HG02973 (cell line): Measurements from ENCODE around the gene BARX1.
"Not testable (repeated sequence)": the region's sequence is repeated elsewhere in the genome, so short reads cannot be mapped to it uniquely, and the experiment has no call there.

ENCODE experiments used
- ATAC-seq: cut with Tn5 transposase; IDR thresholded peaks from one replicate; pipeline ENCODE4 v1.9.1; 2021; ENCODE audit warnings: moderate library complexity; ENCODE audit not compliant: unreplicated experiment

BARX1 gene

GRCh38 chr9:93955111-93955980 is at the start of gene BARX1:
Gene BARX1, minus strand, starts transcription at chr9:93955355. Its CDS starts 209 bp downstream, at chr9:93955146.
- ATAC-seq, result no peak

GRCh38 chr9:94002316-94003140 is 47.4 kb upstream of the BARX1 start:
- no peak for ATAC-seq

GRCh38 chr9:93996863-93997262 is 41.7 kb upstream of the BARX1 start:
- no peak for ATAC-seq

GRCh38 chr9:93996367-93996766 is 41.2 kb upstream of the BARX1 start:
- no peak for ATAC-seq

GRCh38 chr9:93994545-93994944 is 39.4 kb upstream of the BARX1 start:
- no peak for ATAC-seq

- ATAC-seq, result no peak
These were observed 39.0 kb upstream of the BARX1 start for GRCh38 chr9:93994132-93994531.

GRCh38 chr9:93992830-93993229 is 37.7 kb upstream of the BARX1 start:
- ATAC-seq, result no peak

- ATAC-seq, result no peak
These were observed 35.3 kb upstream of the BARX1 start for GRCh38 chr9:93990448-93990847.

- no peak for ATAC-seq
These were observed 32.9 kb upstream of the BARX1 start for GRCh38 chr9:93988056-93988455.

GRCh38 chr9:93984860-93985259 is 29.7 kb upstream of the BARX1 start:
- no peak for ATAC-seq

GRCh38 chr9:93983875-93984274 is 28.7 kb upstream of the BARX1 start:
- ATAC-seq, result no peak

GRCh38 chr9:93979721-93980120 is 24.6 kb upstream of the BARX1 start:
- ATAC-seq, result no peak

- no peak for ATAC-seq
These were observed 23.4 kb upstream of the BARX1 start for GRCh38 chr9:93978551-93978950.

GRCh38 chr9:93976973-93977372 is 21.8 kb upstream of the BARX1 start:
- ATAC-seq, result no peak

- no peak for ATAC-seq
These were observed 20.9 kb upstream of the BARX1 start for GRCh38 chr9:93976081-93976480.

GRCh38 chr9:93975262-93975661 is 20.1 kb upstream of the BARX1 start:
- ATAC-seq, result no peak

GRCh38 chr9:93974151-93974550 is 19.0 kb upstream of the BARX1 start:
- ATAC-seq, result no peak

- ATAC-seq, result not testable (repeated sequence)
These were observed 17.5 kb upstream of the BARX1 start for GRCh38 chr9:93972655-93973054.

GRCh38 chr9:93969328-93969661 is 14.1 kb upstream of the BARX1 start:
- ATAC-seq, result no peak

- ATAC-seq, result no peak
These were observed 13.5 kb upstream of the BARX1 start for GRCh38 chr9:93968451-93969327.
